ENCODE data around the gene SP3. TPM values are rescaled to one million over a fixed set of nuclear protein-coding genes. Genes with fewer than 3 reads are reported as not detected.

The SP3 gene
- total RNA-seq, 2 experiments from 2014 or later = 115 to 150 TPM

DNA sequence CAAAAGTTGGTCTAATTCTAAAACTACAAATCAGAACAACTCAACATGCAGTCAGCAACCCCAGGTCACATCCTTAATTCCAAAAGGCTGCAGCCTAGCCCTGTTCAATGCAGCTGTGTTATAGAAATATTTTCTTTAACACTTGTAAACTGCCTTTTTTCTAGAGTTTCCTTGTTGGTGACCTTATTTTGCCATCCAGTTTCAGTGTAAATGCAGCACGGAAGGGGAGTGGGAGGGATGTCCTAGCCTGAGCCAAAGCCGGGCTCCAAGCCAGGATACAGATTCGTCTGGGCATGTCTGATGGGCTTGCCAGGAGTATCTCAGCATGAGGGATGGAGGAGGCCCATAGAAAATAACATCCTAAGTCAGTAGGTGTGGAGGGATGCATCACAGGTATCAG lies 17.7 kb upstream of the SP3 start:
- ChIA-PET CTCF (ENCODE audit: unreplicated experiment) (no interaction called here), POLR2A (interaction anchor here (2.2 kb wide), 1 partner anchor 12 kb away, joined by 8 read pairs; no protein-coding TSS in a partner anchor)
- Histone ChIP-seq H4K20me1 (ENCODE audit: insufficient read depth, low read length) (no peaks in the 10 kb centered on the region), H3K4me1 (ENCODE audit: insufficient read depth, low read length, poor library complexity, severe bottlenecking) (peaks cover 11% of the 10 kb centered on the region), H3K9me2 (ENCODE audit: insufficient read depth, low read length) (no peaks in the 10 kb centered on the region), H3K36me3 (ENCODE audit: insufficient read depth, low read length) (no peaks in the 10 kb centered on the region), H3K27ac (ENCODE audit: low read depth, low read length, poor library complexity, severe bottlenecking) (no peak overlapping the region), H3K9me3 (ENCODE audit: low read length) (no peaks in the 10 kb centered on the region), H2AFZ (ENCODE audit: low read length) (no peak overlapping the region), H3K79me2 (ENCODE audit: insufficient read depth, low read depth, low read length) (no peaks in the 10 kb centered on the region), H3K4me2 (ENCODE audit: low read length) (no peak overlapping the region), H3K4me3 (ENCODE audit: low read depth, low read length, poor library complexity, severe bottlenecking) (no peak overlapping the region)
- TF ChIP-seq, protein P1, sequence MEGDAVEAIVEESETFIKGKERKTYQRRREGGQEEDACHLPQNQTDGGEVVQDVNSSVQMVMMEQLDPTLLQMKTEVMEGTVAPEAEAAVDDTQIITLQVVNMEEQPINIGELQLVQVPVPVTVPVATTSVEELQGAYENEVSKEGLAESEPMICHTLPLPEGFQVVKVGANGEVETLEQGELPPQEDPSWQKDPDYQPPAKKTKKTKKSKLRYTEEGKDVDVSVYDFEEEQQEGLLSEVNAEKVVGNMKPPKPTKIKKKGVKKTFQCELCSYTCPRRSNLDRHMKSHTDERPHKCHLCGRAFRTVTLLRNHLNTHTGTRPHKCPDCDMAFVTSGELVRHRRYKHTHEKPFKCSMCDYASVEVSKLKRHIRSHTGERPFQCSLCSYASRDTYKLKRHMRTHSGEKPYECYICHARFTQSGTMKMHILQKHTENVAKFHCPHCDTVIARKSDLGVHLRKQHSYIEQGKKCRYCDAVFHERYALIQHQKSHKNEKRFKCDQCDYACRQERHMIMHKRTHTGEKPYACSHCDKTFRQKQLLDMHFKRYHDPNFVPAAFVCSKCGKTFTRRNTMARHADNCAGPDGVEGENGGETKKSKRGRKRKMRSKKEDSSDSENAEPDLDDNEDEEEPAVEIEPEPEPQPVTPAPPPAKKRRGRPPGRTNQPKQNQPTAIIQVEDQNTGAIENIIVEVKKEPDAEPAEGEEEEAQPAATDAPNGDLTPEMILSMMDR (conservative IDR thresholded peaks at IDR 0.05; ENCODE audit: low read length) = no peak
- no peak for TF ChIP-seq EZH2phosphoT487 (IDR thresholded peaks at IDR 0.05; ENCODE audit: borderline replicate concordance, low read depth, low read length)
- intact Hi-C loops (cut with micrococcal nuclease; ENCODE audit: unreplicated experiment) = no loop called here
- no TSS peak for BruUV-seq (replicated peaks)
- no peak for DNase-seq (ENCODE audit: low spot score)

DNA sequence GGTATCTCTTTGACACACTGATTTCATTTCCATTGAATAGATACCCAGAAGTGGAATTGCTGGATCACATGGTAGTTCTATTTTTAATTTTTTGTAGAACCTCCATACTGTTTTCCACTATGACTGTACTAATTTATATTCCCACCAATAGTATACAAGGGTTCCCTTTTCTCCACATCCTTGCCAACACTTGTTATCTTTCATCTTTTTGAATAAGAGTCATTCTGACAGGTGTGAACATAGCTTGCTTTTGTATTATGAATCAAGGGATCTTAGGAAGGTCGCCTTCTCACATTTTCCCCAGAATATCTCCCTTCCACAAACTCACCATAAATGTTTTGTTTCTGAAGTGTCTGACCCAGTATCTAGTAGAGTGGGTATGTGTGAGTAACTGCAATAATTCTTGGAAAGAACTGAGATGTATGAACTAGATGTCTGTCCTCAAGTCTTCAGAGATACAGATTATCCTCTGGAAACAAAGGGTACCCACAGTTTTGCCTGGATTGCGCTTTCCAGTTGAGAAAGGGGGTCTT lies 17.1 kb upstream of the SP3 start:
- Histone ChIP-seq H3K9me3 (ENCODE audit: low read length) (no peaks in the 10 kb centered on the region), H3K9me2 (ENCODE audit: insufficient read depth, low read length) (no peaks in the 10 kb centered on the region), H3K27ac (ENCODE audit: low read depth, low read length, poor library complexity, severe bottlenecking) (no peak overlapping the region), H2AFZ (ENCODE audit: low read length) (no peak overlapping the region), H4K20me1 (ENCODE audit: insufficient read depth, low read length) (no peaks in the 10 kb centered on the region), H3K4me2 (ENCODE audit: low read length) (no peak overlapping the region), H3K4me3 (ENCODE audit: low read depth, low read length, poor library complexity, severe bottlenecking) (no peak overlapping the region), H3K79me2 (ENCODE audit: insufficient read depth, low read depth, low read length) (no peaks in the 10 kb centered on the region), H3K4me1 (ENCODE audit: insufficient read depth, low read length, poor library complexity, severe bottlenecking) (peaks cover 11% of the 10 kb centered on the region), H3K36me3 (ENCODE audit: insufficient read depth, low read length) (no peaks in the 10 kb centered on the region)
- intact Hi-C loops (cut with micrococcal nuclease; ENCODE audit: unreplicated experiment) = no loop called here
- CTCF ChIA-PET (ENCODE audit: unreplicated experiment) = no interaction called here
- POLR2A ChIA-PET = interaction anchor here (0.5 to 2.2 kb wide), 2 partner anchors 12 to 174 kb away, joined by 3 to 8 read pairs; no protein-coding TSS in a partner anchor
- no peak for DNase-seq (ENCODE audit: low spot score)
- no peak for TF ChIP-seq EZH2phosphoT487 (IDR thresholded peaks at IDR 0.05; ENCODE audit: borderline replicate concordance, low read depth, low read length)
- TF ChIP-seq, protein P1 (conservative IDR thresholded peaks at IDR 0.05; ENCODE audit: low read length) = no peak
- no TSS peak for BruUV-seq (replicated peaks)

DNA sequence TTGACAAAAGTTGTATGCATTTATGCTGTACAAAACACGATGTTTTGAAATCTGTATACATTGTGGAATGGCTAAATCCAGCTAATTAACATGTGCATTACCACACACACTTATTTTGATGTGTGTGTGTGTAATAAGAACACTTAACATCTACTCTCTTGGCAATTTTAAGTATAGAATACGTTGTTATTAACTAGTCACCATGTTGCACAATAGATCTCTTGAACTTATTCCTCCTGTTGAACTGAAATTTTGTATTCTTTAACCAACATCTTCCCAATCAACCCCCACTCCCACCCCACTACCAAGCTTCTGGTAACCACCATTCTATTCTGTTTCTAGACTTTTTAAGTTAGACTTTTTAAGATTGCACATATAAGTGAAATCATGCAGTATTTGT lies 16.3 kb upstream of the SP3 start:
- ChIA-PET POLR2A (interaction anchor here (0.5 to 2.2 kb wide), 2 partner anchors 11 to 175 kb away, joined by 3 to 8 read pairs; no protein-coding TSS in a partner anchor), CTCF (ENCODE audit: unreplicated experiment) (no interaction called here)
- H4K20me1 ChIP-seq (ENCODE audit: insufficient read depth, low read length) = no peaks in the 10 kb centered on the region
- DNase-seq (ENCODE audit: low spot score) = no peak
- H3K4me3 ChIP-seq (ENCODE audit: low read depth, low read length, poor library complexity, severe bottlenecking) = no peak overlapping the region
- no peaks in the 10 kb centered on the region for H3K36me3 ChIP-seq (ENCODE audit: insufficient read depth, low read length)
- H3K4me1 ChIP-seq (ENCODE audit: insufficient read depth, low read length, poor library complexity, severe bottlenecking) = peaks cover 4% of the 10 kb centered on the region
- H2AFZ ChIP-seq (ENCODE audit: low read length) = no peak overlapping the region
- no peaks in the 10 kb centered on the region for H3K9me3 ChIP-seq (ENCODE audit: low read length)
- intact Hi-C loops (cut with micrococcal nuclease; ENCODE audit: unreplicated experiment) = no loop called here
- no peaks in the 10 kb centered on the region for H3K9me2 ChIP-seq (ENCODE audit: insufficient read depth, low read length)
- BruUV-seq (replicated peaks) = no TSS peak
- H3K79me2 ChIP-seq (ENCODE audit: insufficient read depth, low read depth, low read length) = no peaks in the 10 kb centered on the region
- TF ChIP-seq EZH2phosphoT487 (IDR thresholded peaks at IDR 0.05; ENCODE audit: borderline replicate concordance, low read depth, low read length) = no peak
- TF ChIP-seq, protein P1 (conservative IDR thresholded peaks at IDR 0.05; ENCODE audit: low read length) = no peak
- H3K4me2 ChIP-seq (ENCODE audit: low read length) = no peak overlapping the region
- no peak overlapping the region for H3K27ac ChIP-seq (ENCODE audit: low read depth, low read length, poor library complexity, severe bottlenecking)
